Large intestine (tissue), 3 donors: ENCODE measurements around the gene ECE1. TPM values are rescaled to one million over a fixed set of nuclear protein-coding genes. Genes with fewer than 3 reads are reported as not detected.

Experiments used
- DNase-seq, 2 donors: peaks; one replicate each; pipeline versions ENCODE4 v3.0.0 to v3.0.0-alpha.2; 2013
- H3K27ac ChIP-seq: one replicate; pipeline ENCODE4 v1.5.1; 2013; ENCODE audit warnings: low read length
- H3K27me3 ChIP-seq: 2 replicates; pipeline ENCODE4 v1.6.1; 2013; ENCODE audit warnings: low read length; ENCODE audit not compliant: control insufficient read depth, insufficient read depth
- H3K36me3 ChIP-seq: 2 replicates; pipeline ENCODE4 v1.6.1; 2013; ENCODE audit warnings: low read length; ENCODE audit not compliant: control insufficient read depth, insufficient read depth
- H3K4me1 ChIP-seq: one replicate; pipeline ENCODE4 v1.6.1; 2013; ENCODE audit warnings: low read length; ENCODE audit not compliant: control insufficient read depth, insufficient read depth
- H3K4me3 ChIP-seq: one replicate; pipeline ENCODE4 v1.5.1; 2013; ENCODE audit warnings: low read length
- H3K9me3 ChIP-seq: one replicate; pipeline ENCODE4 v1.6.1; 2013; ENCODE audit warnings: mild to moderate bottlenecking, low read depth, low read length, moderate library complexity; ENCODE audit not compliant: control insufficient read depth
- WGBS: methylation state at CpG from one replicate; pipeline ENCODE4 v1.1.5; 2013; ENCODE audit warnings: low lambda C conversion rate; ENCODE audit not compliant: insufficient coverage; 5-methylcytosine and 5-hydroxymethylcytosine counted together
- polyA plus RNA-seq: library from polyadenylated mRNA; unstranded; fragments of 120-200 nt; gene quantifications from one replicate; pipeline ENCODE4 v1.2.1, GENCODE V29; 2013

Gene ECE1
- polyA plus RNA-seq, 1 donor = 56.5 TPM

DNA sequence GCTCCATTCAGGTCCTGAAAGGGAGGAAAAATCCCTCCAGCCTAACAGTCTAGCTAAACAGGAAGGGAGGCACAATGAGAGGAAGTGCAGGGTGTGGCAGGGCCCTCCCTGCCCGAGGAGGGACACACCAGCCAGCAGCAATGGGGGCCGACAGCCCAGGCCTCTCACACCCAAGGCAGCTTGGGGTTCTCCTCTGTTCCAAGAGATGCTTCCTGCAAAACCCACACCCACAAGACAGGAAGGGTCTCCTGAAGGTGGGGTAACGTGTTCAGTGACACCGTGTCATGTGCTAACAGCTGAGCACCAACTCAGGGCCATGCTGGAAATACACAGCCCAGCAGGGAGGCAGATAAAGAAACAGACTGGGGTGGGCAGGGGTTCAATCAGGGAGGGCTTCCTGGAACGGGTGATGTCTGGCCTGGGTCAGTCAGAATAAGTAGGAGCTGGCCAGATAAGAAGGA is 10.2 kb downstream of the ECE1 start:
- H3K9me3 ChIP-seq = no peaks in the 10 kb centered on the region
- no CpG with 5 or more reads among the region's 5 CpGs for WGBS
- H3K4me1 ChIP-seq = peaks cover 24% of the 10 kb centered on the region
- H3K27ac ChIP-seq = peak overlapping the region; percentile 51
- no peak overlapping the region for H3K4me3 ChIP-seq
- H3K27me3 ChIP-seq = no peaks in the 10 kb centered on the region
- DNase-seq = peak in 1 of 2 donors; percentile 45
- peaks cover 35% of the 10 kb centered on the region for H3K36me3 ChIP-seq

DNA sequence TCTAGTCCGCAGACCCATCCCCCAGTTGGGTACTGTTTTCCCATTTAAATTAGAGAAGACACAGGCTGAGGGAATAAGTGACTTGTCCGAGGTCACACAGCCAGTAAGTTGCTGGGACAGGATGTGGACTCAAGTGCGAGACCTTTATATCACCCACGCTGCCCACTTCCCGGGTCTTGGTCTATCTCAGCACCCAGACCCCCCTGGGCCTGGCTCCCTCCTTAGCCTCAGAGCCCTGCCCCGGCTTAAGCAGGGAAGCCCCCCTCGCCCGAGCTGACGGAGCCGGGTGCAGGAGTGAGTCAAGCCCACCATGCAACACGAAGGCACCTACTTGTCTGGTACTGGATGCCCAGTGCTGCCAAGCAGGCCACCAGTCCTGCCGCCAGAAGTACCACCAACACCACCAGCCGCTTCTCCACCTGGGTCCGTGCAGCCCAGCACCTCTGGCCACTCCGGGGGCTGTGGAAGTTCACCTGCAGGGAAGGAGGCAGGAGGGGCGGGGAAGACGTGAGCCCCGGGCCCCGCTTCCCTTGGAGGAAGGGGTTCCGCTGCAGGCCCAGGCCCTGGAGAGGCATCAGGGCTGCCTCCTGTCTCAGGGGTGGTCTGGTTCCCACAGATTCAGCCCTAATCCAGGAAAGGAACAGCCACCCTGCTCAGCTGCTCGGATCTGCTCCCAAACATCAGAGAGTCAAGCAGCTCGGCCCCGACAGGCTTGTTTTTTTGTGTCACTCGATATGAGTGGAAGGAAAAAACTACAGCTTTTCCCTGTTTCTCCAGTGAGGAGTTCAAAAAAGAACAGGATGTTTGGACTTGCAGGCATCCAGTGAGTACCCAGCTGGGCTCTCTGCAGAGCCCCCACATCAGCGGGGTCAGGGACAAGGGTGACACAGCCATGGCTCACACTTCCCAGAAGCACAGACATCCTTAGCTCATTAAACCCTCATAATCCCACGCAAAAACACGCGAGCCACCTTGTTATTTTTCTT is 11.1 kb downstream of the ECE1 start:
- Histone ChIP-seq H3K27ac (peak overlapping the region; percentile 51), H3K4me1 (peaks cover 17% of the 10 kb centered on the region), H3K4me3 (no peak overlapping the region), H3K9me3 (no peaks in the 10 kb centered on the region), H3K36me3 (peaks cover 41% of the 10 kb centered on the region), H3K27me3 (no peaks in the 10 kb centered on the region)
- no CpG with 5 or more reads among the region's 28 CpGs for WGBS
- DNase-seq = no peak

DNA sequence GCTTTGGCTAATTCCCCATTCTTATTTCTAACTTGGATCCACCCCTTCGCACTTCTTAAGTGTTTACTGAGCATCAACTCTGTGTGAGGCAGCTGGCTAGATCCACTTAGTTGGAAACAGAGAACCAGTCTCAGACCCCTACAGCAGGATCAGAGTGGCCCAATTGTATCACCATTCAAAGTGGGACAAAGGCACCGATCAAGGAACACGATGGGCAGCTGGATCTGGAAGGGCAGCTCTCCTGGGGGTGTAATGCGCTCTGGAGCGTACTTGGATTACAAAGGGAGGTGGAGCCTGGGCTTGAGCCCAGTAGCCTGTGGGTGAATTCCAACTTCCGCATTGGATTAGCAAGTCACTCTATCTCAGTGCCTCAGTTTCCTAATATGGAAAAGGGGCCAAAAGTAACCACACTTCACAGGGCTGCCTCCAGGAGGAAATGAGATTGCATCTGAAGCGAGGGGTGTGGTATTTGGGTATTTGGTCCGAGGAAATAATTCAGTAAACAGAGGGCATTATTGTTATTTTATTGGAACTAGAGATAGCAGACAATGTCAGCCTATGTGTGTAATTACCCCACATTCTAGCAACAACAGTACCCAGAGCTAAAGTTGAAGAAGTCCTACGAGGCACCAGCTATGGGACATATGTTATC is 11.9 kb downstream of the ECE1 start:
- peaks cover 17% of the 10 kb centered on the region for H3K4me1 ChIP-seq
- 83% methylated on average over 1 of the region's 9 CpGs for WGBS
- H3K4me3 ChIP-seq = no peak overlapping the region
- peaks cover 41% of the 10 kb centered on the region for H3K36me3 ChIP-seq
- no peak for DNase-seq
- no peak overlapping the region for H3K27ac ChIP-seq
- no peaks in the 10 kb centered on the region for H3K9me3 ChIP-seq
- H3K27me3 ChIP-seq = no peaks in the 10 kb centered on the region

DNA sequence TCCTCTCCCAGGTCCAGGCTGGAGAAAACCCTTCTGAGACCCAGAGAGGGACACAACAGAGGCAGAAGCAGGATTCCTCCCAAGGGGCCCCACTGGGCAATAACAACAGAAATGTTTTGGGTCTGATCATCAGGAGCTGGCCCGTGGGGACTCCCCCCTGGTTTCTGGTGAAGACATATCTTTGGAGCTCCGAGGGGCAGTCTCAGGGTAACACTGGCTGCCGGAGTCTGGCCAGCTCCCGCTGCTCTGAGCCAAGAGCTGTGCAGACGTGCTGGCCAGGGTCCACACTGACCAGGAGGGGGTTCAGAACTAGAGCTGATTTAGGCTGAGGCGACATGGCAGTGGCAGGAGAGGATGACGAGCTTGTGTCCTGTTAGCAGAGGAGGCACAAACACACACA is 13.1 kb downstream of the ECE1 start:
- DNase-seq = no peak
- Histone ChIP-seq H3K9me3 (no peaks in the 10 kb centered on the region), H3K36me3 (peaks cover 47% of the 10 kb centered on the region), H3K27ac (no peak overlapping the region), H3K4me1 (peaks cover 27% of the 10 kb centered on the region), H3K27me3 (no peaks in the 10 kb centered on the region), H3K4me3 (no peak overlapping the region)
- no CpG with 5 or more reads among the region's 7 CpGs for WGBS

DNA sequence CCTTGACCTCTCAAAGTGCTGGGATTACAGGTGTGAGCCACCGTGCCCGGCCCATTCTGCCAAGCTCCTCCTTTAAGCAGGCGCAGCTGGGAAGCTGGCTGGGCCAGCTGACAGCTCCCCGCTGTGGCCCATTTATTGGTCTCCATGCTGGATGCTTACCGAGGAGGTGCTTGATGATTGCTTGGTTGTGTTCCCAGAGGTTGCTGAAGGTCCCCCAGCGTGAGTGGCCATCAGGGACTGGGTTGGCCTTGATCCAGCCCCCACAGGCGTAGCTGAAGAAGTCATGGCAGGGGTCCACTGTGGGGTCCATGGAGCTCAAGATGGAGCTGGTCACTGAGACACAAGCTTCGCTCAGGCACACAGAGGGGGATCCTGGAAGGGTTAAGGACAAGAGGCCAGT is 17.7 kb downstream of the ECE1 start:
- Histone ChIP-seq H3K27ac (peak overlapping the region; percentile 89), H3K27me3 (no peaks in the 10 kb centered on the region), H3K4me3 (no peak overlapping the region), H3K9me3 (no peaks in the 10 kb centered on the region), H3K36me3 (peaks cover 47% of the 10 kb centered on the region), H3K4me1 (peaks cover 52% of the 10 kb centered on the region)
- WGBS = no CpG with 5 or more reads among the region's 8 CpGs
- no peak for DNase-seq

DNA sequence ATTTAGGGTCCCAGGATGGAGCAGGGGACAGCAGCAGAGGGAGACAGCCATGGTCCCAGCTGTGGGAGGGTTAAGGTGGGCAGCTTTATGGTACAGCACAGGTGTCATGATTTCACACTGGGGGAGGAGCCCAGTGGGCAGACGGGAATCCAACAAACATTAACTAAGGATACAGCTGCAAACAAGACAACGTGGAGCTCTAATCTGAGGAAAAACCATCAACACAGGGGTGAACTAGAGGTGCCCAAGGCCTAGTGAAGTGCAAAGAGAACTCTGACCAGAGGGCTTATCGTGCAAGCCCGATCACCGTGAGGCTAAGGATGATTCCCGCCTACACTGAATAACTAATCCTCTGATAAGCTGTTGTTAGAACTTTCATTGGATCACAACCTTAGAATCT is 18.7 kb downstream of the ECE1 start:
- Histone ChIP-seq H3K27ac (peak overlapping the region; percentile 89), H3K36me3 (peaks cover 44% of the 10 kb centered on the region), H3K9me3 (no peaks in the 10 kb centered on the region), H3K4me1 (peaks cover 57% of the 10 kb centered on the region), H3K4me3 (no peak overlapping the region), H3K27me3 (no peaks in the 10 kb centered on the region)
- WGBS = no CpG with 5 or more reads among the region's 6 CpGs
- peak; percentile 91 to 96 for DNase-seq

DNA sequence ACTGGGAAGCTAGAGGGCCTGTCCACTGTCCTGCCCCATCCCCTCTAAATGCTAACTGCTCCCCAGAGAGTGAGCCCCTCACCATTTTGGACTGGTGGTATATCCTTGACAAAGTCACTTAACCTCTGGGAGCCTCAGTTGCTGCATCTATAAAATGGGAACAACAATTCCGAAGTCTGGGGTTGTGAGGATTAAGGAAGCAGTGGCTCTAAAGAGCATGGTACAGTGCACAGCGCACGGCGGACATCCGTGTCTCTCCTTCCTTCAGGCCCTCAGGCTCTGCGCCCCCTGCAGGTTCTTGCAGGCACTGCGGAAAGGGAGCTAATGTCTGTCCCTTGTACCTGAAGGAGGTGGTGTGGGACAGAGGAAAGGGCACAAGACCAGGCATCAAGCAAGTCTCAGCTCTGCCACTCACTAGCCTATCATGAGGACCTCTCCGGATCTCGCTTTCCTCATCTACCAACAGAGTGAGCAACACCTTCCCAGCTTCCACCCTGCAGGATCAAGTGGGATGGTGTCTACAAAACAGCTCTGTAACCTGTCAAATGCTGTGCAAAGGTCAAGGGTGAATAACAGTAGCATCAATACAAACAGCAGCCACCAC is 20.1 kb downstream of the ECE1 start:
- no peaks in the 10 kb centered on the region for H3K27me3 ChIP-seq
- DNase-seq = peak; percentile 80 to 85
- no peak overlapping the region for H3K4me3 ChIP-seq
- WGBS = no CpG with 5 or more reads among the region's 9 CpGs
- peaks cover 41% of the 10 kb centered on the region for H3K36me3 ChIP-seq
- H3K4me1 ChIP-seq = peaks cover 71% of the 10 kb centered on the region
- H3K27ac ChIP-seq = peak overlapping the region; percentile 89
- H3K9me3 ChIP-seq = no peaks in the 10 kb centered on the region

DNA sequence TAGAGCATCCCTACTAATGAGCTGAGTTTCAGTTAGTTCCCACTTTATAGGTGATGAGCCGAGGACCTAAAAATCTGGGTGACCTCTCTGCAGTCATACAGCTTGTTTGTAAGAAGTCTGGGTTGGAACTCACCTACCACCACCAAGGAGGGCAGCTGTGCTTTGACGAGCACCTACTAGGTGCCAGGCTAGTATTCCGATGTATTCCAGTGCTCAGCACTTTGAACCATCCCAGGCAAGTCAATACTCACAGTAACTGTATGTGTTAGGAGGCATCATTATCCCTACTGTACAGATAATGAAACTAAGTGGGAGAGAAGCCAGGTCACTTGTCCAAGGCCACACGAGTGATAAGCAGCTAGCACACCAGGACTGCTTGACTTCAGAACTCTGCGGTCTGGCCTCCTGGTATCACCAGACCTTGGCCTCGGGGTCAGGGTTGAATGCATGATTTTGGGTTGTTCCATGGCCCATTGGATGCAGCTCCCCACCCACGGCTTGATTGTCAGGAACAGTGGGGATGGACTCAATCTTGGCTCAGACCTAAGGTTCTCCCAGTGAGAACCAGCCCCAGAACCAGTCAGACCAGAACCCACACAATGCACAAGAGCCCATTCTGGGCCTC is 20.7 kb downstream of the ECE1 start:
- peaks cover 77% of the 10 kb centered on the region for H3K4me1 ChIP-seq
- H3K4me3 ChIP-seq = no peak overlapping the region
- no peaks in the 10 kb centered on the region for H3K27me3 ChIP-seq
- H3K9me3 ChIP-seq = no peaks in the 10 kb centered on the region
- DNase-seq = peak; percentile 80 to 90
- WGBS = no CpG with 5 or more reads among the region's 7 CpGs
- peaks cover 39% of the 10 kb centered on the region for H3K36me3 ChIP-seq
- peak overlapping the region; percentile 89 for H3K27ac ChIP-seq

DNA sequence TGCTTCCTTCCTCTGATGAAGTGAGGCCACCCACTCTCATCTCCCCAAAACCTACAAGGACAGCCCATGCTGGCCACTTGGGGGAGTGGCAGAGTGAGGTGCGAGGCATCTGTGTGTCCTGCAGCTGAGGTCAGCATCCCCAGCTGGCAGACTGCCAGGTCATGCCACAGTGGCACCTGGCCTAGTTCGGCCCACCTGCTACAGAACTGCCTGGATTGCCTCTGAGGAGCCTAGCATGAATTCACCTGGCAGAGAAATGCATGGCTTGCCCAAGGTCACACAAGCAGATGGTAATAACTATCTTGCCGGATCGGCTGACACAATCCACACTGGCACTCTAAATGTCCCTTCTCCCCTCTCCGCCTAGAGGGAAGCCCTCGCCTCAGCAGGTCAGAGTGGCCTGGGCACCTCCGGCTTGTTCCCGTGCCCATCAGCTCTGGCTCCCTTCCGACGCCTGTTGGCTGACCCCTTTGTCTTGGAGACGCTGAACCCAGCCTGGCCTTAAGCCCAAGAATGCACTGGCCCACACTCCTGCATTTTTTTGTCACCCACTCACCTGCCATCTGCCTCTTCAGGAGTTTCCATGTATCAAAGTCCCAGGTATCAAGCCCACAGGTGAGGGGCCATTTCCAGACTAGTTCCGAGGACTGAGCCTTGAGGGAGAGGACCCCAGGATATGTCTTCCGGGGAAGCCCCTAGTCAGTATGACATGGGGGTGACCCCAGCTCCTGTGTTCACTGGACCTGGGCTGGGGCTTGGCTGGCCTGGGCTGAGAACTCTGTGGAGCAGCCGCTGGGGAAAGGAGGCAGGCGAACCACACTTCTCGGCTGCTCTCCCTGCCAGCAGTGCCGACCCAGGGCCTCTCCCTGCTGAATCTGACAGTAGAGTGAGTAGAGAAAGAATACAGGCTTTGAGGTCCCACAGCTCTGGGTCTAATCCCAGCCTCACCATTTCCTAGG is 21.7 kb downstream of the ECE1 start:
- peaks cover 84% of the 10 kb centered on the region for H3K4me1 ChIP-seq

More for the DNA sequence above, 21.7 kb downstream of the ECE1 start:
- DNase-seq = no peak
- no peak overlapping the region for H3K4me3 ChIP-seq
- no peaks in the 10 kb centered on the region for H3K27me3 ChIP-seq
- no peaks in the 10 kb centered on the region for H3K9me3 ChIP-seq
- H3K36me3 ChIP-seq = peaks cover 37% of the 10 kb centered on the region
- H3K27ac ChIP-seq = peak overlapping the region; percentile 89
- WGBS = no CpG with 5 or more reads among the region's 17 CpGs
